ENCODE data around the gene OPTC. TPM values are rescaled to one million over a fixed set of nuclear protein-coding genes. Genes with fewer than 3 reads are reported as not detected.

The OPTC gene
- total and polyA plus RNA-seq, 2 of the 13 experiments (the other 11 are each of a cell fraction or from before 2014, with no cell fraction given) = not detected

DNA sequence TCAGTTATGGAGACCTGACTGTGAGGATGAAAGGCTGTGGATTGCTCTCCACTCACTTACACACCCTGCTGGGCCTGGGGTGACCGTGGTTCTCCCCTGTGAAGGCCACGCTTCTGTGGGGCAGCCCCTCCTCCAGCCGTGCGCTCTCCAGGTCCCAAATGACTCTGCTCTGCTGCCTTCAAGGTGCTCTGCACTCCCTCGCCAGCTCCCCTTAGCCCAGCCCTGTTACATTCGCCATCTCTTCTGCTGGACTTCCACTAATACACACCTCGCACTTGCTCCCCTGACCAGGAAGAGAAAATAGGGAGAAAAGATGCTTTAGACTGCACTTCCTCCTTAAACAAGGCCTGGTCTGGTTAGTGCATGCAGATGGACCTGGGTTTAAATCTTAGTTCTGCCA is 24.6 kb downstream of the OPTC start:
- H3K27me3 ChIP-seq (ENCODE audit: control insufficient read depth in 1 of 2, insufficient read depth in 2 of 2, low read length in 2 of 2) = peaks cover 3 to 19% of the 10 kb centered on the region in 2 experiments; a peak in 3 of 5 replicates
- H3K36me3 ChIP-seq (replicated peaks in 1 of 2; ENCODE audit: control insufficient read depth in 1 of 2, insufficient read depth in 2 of 2, low read length in 2 of 2) = no peaks in the 10 kb centered on the region
- ChIA-PET CTCF (ENCODE audit: low intra/inter-chr PET ratio, low total read pairs) (no interaction called here), POLR2A (no interaction called here)
- FAIRE-seq (no peak), ATAC-seq (no peak), DNase-seq (ENCODE audit: low spot score) (no peak)
- no peaks in the 10 kb centered on the region for H3K4me1 ChIP-seq (ENCODE audit: insufficient read depth, low read length)
- no peak overlapping the region for H3K27ac ChIP-seq (ENCODE audit: extremely low read length, insufficient read depth, low read length)
- no peak overlapping the region for H3K4me2 ChIP-seq (ENCODE audit: low read depth, low read length)
- H2AFZ ChIP-seq (ENCODE audit: low read length) = no peak overlapping the region
- no peak overlapping the region for H3K4me3 ChIP-seq (replicated peaks in 1 of 3; ENCODE audit: insufficient read depth in 1 of 3, low read depth in 2 of 3, low read length in 3 of 3)
- peaks cover 2% of the 10 kb centered on the region; the same call in 1 of the 2 replicates for H4K20me1 ChIP-seq (ENCODE audit: insufficient read depth, low read length)
- in situ Hi-C loops (cut with HindIII; ENCODE audit: extremely low pct_ligation_motif_present, low pct_unique_long_range_greater_than_20kb) = no loop called here
- no TSS peak for BruUV-seq (replicated peaks)
- intact Hi-C loops (cut with micrococcal nuclease; ENCODE audit: unreplicated experiment) = no loop called here
- WGBS (ENCODE audit: low lambda C conversion rate) = 39% methylated on average over 6 of the region's 7 CpGs
- no peaks in the 10 kb centered on the region for H3K9me3 ChIP-seq (ENCODE audit: low read length)
- H3K79me2 ChIP-seq (ENCODE audit: insufficient read depth, low read length) = no peaks in the 10 kb centered on the region
- no peak for TF ChIP-seq FOSL1 (CRISPR knock-in tag; IDR thresholded peaks at IDR 0.05; ENCODE audit: borderline replicate concordance)
- TF ChIP-seq KDM4B (CRISPR knock-in tag; IDR thresholded peaks at IDR 0.05) = no peak
- TF ChIP-seq ZNF329 (CRISPR knock-in tag; IDR thresholded peaks at IDR 0.05; ENCODE audit: low read depth) = no peak
- TF ChIP-seq, protein P1, sequence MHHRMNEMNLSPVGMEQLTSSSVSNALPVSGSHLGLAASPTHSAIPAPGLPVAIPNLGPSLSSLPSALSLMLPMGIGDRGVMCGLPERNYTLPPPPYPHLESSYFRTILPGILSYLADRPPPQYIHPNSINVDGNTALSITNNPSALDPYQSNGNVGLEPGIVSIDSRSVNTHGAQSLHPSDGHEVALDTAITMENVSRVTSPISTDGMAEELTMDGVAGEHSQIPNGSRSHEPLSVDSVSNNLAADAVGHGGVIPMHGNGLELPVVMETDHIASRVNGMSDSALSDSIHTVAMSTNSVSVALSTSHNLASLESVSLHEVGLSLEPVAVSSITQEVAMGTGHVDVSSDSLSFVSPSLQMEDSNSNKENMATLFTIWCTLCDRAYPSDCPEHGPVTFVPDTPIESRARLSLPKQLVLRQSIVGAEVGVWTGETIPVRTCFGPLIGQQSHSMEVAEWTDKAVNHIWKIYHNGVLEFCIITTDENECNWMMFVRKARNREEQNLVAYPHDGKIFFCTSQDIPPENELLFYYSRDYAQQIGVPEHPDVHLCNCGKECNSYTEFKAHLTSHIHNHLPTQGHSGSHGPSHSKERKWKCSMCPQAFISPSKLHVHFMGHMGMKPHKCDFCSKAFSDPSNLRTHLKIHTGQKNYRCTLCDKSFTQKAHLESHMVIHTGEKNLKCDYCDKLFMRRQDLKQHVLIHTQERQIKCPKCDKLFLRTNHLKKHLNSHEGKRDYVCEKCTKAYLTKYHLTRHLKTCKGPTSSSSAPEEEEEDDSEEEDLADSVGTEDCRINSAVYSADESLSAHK (CRISPR knock-in tag; IDR thresholded peaks at IDR 0.05; ENCODE audit: borderline replicate concordance) = no peak
- no peak for TF ChIP-seq ETV6 (CRISPR knock-in tag; conservative IDR thresholded peaks at IDR 0.05)
- TF ChIP-seq FIP1L1 (IDR thresholded peaks at IDR 0.05; ENCODE audit: borderline replicate concordance, insufficient read depth, low read depth, low read length) = no peak
- no peak for TF ChIP-seq ZIK1 (CRISPR knock-in tag; IDR thresholded peaks at IDR 0.05; ENCODE audit: borderline replicate concordance, low read depth)
- TF ChIP-seq ZNF773 (CRISPR knock-in tag; IDR thresholded peaks at IDR 0.05; ENCODE audit: borderline replicate concordance) = no peak
- TF ChIP-seq THYN1 (CRISPR knock-in tag; IDR thresholded peaks at IDR 0.05; ENCODE audit: borderline replicate concordance, low read depth) = no peak
- no peak for TF ChIP-seq RFX5 (IDR thresholded peaks at IDR 0.05; ENCODE audit: low read depth, low read length)
- TF ChIP-seq ZBTB7A (CRISPR knock-in tag; IDR thresholded peaks at IDR 0.05) = no peak
- TF ChIP-seq BRCA1 (CRISPR knock-in tag; IDR thresholded peaks at IDR 0.05) = no peak
- no peak for TF ChIP-seq ZNF775 (CRISPR knock-in tag; IDR thresholded peaks at IDR 0.05; ENCODE audit: borderline replicate concordance)
- TF ChIP-seq ZNF563 (CRISPR knock-in tag; IDR thresholded peaks at IDR 0.05) = no peak
- TF ChIP-seq, protein P2, sequence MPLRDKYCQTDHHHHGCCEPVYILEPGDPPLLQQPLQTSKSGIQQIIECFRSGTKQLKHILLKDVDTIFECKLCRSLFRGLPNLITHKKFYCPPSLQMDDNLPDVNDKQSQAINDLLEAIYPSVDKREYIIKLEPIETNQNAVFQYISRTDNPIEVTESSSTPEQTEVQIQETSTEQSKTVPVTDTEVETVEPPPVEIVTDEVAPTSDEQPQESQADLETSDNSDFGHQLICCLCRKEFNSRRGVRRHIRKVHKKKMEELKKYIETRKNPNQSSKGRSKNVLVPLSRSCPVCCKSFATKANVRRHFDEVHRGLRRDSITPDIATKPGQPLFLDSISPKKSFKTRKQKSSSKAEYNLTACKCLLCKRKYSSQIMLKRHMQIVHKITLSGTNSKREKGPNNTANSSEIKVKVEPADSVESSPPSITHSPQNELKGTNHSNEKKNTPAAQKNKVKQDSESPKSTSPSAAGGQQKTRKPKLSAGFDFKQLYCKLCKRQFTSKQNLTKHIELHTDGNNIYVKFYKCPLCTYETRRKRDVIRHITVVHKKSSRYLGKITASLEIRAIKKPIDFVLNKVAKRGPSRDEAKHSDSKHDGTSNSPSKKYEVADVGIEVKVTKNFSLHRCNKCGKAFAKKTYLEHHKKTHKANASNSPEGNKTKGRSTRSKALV (CRISPR knock-in tag; IDR thresholded peaks at IDR 0.05) = no peak
- no peak overlapping the region for H3K9ac ChIP-seq (ENCODE audit: insufficient read depth, low read depth, low read length)

All from HepG2 (cell line).